HL-60 (cell line): Measurements from ENCODE around the gene COL24A1.

Source experiments
- DNase-seq, 2 experiments: peaks; one replicate each; pipeline ENCODE4 v3.0.0-alpha.2; 2010 to 2020; ENCODE audit warnings: low read depth in 1 of 2, low spot score in 1 of 2
- H3K27ac ChIP-seq: fragments of 250-450 bp; sonication (Bioruptor Pico); replicated peaks from 2 replicates; pipeline ENCODE4 v1.5.1; 2020; ENCODE audit warnings: mild to moderate bottlenecking, moderate library complexity
- H3K27me3 ChIP-seq: fragments of 250-450 bp; sonication (Bioruptor Pico); 2 replicates; pipeline ENCODE4 v1.5.1; 2021; ENCODE audit warnings: mild to moderate bottlenecking, moderate library complexity; ENCODE audit not compliant: insufficient read depth, poor library complexity, severe bottlenecking
- H3K4me3 ChIP-seq: replicated peaks from 2 replicates; pipeline ENCODE4 v1.5.1; 2011; ENCODE audit warnings: mild to moderate bottlenecking, control low read depth, low read length; ENCODE audit not compliant: insufficient read depth
- GABPA ChIP-seq: IDR thresholded peaks from 2 replicates; pipeline ENCODE4 v1.6.1; 2012; ENCODE audit warnings: low read depth
- POLR2AphosphoS5 ChIP-seq: IDR thresholded peaks from 2 replicates; pipeline ENCODE4 v1.6.1; 2012; ENCODE audit warnings: low read depth
- SPI1 ChIP-seq: IDR thresholded peaks from 2 replicates; pipeline ENCODE4 v1.6.1; 2012; ENCODE audit warnings: low read depth, mild to moderate bottlenecking, borderline replicate concordance
- TF ChIP-seq, protein P1 (sequence below): IDR thresholded peaks from one replicate; pipeline ENCODE4 v1.5.1; 2011; ENCODE audit warnings: low read length, control low read depth, inconsistent platforms; ENCODE audit not compliant: insufficient read depth
- TF ChIP-seq, protein P2 (sequence below): IDR thresholded peaks from 2 replicates; pipeline ENCODE4 v1.6.1; 2012; ENCODE audit warnings: low read depth; ENCODE audit not compliant: insufficient replicate concordance

COL24A1 gene

DNA sequence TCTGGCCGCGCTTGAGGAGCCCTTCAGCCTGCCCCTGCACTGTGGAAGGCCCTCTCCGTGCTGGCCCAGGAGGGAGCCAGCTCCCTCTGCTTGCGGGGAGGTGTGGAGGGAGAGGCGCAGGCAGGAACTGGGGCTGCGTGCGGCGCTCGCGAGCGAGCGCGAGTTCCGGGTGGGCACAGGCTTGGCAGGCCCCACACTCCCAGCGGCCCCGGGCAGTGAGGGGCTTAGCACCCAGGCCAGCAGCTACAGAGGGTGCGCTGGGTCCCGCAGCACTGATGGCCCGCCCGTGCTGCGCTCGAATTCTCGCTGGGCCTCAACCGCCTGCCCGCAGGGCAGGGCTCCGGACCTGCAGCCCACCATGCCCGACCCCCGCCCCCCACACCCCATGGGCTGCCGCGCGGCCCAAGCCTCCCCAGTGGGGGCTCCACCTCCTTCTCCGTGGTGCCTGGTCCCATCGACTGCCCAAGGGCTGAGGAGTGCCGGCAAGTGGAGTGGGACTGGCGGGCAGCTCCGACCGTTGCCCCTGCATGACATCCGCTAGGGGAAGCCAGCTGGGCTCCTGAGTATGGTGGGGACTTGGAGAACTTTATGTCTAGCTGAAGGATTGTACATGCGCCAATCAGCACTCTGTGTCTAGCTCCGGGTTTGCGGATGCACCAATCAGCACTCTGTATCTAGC, 46.0 kb downstream of the COL24A1 start:
- DNase-seq: no peak
- H3K27me3 ChIP-seq: no peaks in the 10 kb centered on the region
- no peak overlapping the region for H3K4me3 ChIP-seq
- TF ChIP-seq GABPA (no peak), SPI1 (no peak), POLR2AphosphoS5 (no peak)
- TF ChIP-seq, protein P1, sequence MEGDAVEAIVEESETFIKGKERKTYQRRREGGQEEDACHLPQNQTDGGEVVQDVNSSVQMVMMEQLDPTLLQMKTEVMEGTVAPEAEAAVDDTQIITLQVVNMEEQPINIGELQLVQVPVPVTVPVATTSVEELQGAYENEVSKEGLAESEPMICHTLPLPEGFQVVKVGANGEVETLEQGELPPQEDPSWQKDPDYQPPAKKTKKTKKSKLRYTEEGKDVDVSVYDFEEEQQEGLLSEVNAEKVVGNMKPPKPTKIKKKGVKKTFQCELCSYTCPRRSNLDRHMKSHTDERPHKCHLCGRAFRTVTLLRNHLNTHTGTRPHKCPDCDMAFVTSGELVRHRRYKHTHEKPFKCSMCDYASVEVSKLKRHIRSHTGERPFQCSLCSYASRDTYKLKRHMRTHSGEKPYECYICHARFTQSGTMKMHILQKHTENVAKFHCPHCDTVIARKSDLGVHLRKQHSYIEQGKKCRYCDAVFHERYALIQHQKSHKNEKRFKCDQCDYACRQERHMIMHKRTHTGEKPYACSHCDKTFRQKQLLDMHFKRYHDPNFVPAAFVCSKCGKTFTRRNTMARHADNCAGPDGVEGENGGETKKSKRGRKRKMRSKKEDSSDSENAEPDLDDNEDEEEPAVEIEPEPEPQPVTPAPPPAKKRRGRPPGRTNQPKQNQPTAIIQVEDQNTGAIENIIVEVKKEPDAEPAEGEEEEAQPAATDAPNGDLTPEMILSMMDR: no peak
- TF ChIP-seq, protein P2, sequence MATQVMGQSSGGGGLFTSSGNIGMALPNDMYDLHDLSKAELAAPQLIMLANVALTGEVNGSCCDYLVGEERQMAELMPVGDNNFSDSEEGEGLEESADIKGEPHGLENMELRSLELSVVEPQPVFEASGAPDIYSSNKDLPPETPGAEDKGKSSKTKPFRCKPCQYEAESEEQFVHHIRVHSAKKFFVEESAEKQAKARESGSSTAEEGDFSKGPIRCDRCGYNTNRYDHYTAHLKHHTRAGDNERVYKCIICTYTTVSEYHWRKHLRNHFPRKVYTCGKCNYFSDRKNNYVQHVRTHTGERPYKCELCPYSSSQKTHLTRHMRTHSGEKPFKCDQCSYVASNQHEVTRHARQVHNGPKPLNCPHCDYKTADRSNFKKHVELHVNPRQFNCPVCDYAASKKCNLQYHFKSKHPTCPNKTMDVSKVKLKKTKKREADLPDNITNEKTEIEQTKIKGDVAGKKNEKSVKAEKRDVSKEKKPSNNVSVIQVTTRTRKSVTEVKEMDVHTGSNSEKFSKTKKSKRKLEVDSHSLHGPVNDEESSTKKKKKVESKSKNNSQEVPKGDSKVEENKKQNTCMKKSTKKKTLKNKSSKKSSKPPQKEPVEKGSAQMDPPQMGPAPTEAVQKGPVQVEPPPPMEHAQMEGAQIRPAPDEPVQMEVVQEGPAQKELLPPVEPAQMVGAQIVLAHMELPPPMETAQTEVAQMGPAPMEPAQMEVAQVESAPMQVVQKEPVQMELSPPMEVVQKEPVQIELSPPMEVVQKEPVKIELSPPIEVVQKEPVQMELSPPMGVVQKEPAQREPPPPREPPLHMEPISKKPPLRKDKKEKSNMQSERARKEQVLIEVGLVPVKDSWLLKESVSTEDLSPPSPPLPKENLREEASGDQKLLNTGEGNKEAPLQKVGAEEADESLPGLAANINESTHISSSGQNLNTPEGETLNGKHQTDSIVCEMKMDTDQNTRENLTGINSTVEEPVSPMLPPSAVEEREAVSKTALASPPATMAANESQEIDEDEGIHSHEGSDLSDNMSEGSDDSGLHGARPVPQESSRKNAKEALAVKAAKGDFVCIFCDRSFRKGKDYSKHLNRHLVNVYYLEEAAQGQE: no peak
- H3K27ac ChIP-seq: no peak overlapping the region

DNA sequence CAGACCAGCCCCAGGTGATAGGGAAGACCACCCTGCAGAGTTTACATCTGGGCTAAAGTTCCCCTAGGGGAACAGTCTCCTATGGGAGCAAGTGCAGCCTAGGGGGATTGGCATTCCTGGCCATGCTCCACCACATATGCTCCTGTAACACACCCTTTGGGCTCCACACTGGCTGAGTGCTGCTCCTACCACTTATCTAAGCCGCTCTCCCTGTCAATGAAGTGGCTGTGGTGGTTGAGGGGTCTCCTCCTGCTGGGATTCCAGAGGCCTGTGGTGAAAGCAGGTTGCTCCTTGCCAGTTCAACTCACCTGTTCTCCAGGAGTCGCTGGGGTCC, 51.1 kb downstream of the COL24A1 start:
- Histone ChIP-seq H3K27me3 (no peaks in the 10 kb centered on the region), H3K4me3 (no peak overlapping the region), H3K27ac (no peak overlapping the region)
- no peak for DNase-seq
- TF ChIP-seq, protein P2: no peak
- TF ChIP-seq POLR2AphosphoS5 (no peak), GABPA (no peak), SPI1 (no peak)
- TF ChIP-seq, protein P1: no peak

DNA sequence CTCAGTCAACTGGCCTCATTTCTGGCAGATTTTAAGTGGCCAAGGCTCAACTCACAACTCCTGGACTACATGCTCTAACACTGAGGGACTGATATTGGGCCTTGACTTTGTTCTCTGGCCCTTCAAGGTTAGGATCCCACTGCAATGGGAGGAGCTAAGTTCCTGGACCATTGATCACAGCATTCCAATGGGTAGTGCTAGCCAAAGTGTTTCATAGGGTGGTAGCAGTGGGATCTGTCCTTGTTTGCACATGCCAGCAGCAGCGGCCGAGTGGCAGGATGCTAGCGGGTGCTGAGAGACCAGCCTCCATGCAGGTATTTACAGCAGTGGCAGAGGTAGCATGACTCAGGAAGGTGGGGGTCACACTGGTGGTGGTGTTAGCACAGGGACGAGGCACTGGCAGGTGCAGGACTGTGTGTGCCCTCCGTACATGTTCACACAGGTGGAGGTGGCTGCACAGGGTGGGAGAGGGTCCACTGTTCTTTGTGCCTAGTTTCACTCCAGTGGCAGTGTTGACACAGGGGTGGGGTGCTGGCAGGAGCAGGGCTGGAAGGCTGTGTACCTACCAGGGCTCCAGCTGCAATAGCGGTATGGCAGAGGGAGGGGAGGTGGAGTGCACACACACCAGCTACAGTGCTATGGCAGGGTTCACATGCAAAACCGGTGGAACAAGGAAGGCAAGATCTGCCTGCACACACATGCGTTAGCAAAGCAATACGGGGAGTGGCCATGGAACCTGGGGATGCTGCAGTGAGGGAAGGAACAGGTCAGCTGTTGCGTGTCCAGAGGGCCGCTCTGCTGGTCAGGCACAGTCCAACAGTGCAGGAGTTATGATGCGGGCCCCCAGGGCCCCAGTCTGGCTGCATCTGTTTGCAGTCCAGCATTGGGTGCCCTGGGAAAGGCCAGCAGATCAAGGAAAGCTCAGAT, 51.7 kb downstream of the COL24A1 start:
- Histone ChIP-seq H3K4me3 (no peak overlapping the region), H3K27me3 (no peaks in the 10 kb centered on the region), H3K27ac (no peak overlapping the region)
- TF ChIP-seq, protein P1: no peak
- no peak for TF ChIP-seq GABPA
- TF ChIP-seq, protein P2: no peak
- no peak for TF ChIP-seq SPI1
- TF ChIP-seq POLR2AphosphoS5: no peak
- DNase-seq: no peak
